Mammary epithelial cell (primary cell): ENCODE measurements around the gene MS4A15.

Experiments used
- EZH2 ChIP-seq: IDR thresholded peaks from 2 replicates; pipeline ENCODE4 v1.6.1; 2012; ENCODE audit warnings: low read length, inconsistent platforms, borderline replicate concordance
- TF ChIP-seq, protein P1 (sequence below), 2 donors: IDR thresholded peaks in 1 of 2; conservative IDR thresholded peaks in 1 of 2; 2 replicates each; pipeline ENCODE4 v1.5.1; 2011 to 2012; ENCODE audit warnings: inconsistent platforms in 2 of 2, low read length in 2 of 2, mild to moderate bottlenecking in 2 of 2, control low read depth in 1 of 2, low read depth in 1 of 2; ENCODE audit not compliant: insufficient read depth in 1 of 2; ENCODE audit errors: extremely low read depth in 1 of 2

DNA sequence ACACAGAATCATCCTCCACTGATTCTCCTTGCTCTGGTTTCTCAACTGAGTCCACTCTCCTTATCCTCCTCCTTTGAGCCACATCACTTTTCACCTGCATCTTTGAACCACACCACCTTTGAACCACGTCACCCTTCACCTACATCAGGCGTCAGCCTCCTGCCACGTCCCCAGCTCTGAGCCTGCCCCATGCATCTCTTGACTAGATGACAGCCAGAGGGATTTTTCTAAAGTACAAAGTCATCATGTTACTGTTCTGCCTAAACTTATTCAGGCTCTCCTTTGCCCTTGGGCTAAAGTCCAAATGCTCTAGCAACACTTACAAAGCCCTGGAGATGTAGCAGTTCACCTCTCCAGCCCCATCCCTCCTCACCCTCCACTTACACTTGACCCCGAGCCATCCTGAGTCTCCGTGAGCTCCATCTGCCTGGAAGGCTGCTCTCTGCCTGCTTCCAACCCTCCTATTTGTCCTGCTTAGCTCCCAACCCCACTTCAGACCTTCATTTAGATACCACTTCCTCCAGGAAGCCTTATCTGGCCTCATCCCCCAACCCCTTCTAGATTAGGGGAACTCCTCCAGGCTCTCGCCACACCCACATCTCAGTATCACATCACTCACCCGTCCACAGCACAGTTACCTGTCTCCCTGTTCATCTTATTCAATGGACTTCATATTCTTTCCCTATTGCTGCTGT, 24.8 kb downstream of the MS4A15 start:
- TF ChIP-seq, protein P1, sequence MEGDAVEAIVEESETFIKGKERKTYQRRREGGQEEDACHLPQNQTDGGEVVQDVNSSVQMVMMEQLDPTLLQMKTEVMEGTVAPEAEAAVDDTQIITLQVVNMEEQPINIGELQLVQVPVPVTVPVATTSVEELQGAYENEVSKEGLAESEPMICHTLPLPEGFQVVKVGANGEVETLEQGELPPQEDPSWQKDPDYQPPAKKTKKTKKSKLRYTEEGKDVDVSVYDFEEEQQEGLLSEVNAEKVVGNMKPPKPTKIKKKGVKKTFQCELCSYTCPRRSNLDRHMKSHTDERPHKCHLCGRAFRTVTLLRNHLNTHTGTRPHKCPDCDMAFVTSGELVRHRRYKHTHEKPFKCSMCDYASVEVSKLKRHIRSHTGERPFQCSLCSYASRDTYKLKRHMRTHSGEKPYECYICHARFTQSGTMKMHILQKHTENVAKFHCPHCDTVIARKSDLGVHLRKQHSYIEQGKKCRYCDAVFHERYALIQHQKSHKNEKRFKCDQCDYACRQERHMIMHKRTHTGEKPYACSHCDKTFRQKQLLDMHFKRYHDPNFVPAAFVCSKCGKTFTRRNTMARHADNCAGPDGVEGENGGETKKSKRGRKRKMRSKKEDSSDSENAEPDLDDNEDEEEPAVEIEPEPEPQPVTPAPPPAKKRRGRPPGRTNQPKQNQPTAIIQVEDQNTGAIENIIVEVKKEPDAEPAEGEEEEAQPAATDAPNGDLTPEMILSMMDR (conservative IDR thresholded peaks at IDR 0.05 in 1 of 2, IDR thresholded peaks at IDR 0.05 in 1 of 2; ENCODE audit: extremely low read depth in 1 of 2, insufficient read depth in 1 of 2, low read depth in 1 of 2, low read length in 2 of 2): no peak
- TF ChIP-seq EZH2: no peak
